ENCODE results near the gene TEKTIP1.
"Not testable (repeated sequence)": the region's sequence is repeated elsewhere in the genome, so short reads cannot be mapped to it uniquely, and the experiment has no call there.

TEKTIP1 gene

GRCh38 chr19:3523361-3524077 is 15.5 kb upstream of the TEKTIP1 start:
- no peak for DNase-seq (ENCODE audit: low spot score)

- no peak for DNase-seq (ENCODE audit: low spot score)
These were observed 14.7 kb upstream of the TEKTIP1 start for GRCh38 chr19:3524078-3524842.

- no peak for DNase-seq (ENCODE audit: low spot score)
These were observed 14.0 kb upstream of the TEKTIP1 start for GRCh38 chr19:3524904-3525451.

- DNase-seq (ENCODE audit: low spot score), result no peak
These were observed 12.3 kb upstream of the TEKTIP1 start for GRCh38 chr19:3526507-3527237.

DNA sequence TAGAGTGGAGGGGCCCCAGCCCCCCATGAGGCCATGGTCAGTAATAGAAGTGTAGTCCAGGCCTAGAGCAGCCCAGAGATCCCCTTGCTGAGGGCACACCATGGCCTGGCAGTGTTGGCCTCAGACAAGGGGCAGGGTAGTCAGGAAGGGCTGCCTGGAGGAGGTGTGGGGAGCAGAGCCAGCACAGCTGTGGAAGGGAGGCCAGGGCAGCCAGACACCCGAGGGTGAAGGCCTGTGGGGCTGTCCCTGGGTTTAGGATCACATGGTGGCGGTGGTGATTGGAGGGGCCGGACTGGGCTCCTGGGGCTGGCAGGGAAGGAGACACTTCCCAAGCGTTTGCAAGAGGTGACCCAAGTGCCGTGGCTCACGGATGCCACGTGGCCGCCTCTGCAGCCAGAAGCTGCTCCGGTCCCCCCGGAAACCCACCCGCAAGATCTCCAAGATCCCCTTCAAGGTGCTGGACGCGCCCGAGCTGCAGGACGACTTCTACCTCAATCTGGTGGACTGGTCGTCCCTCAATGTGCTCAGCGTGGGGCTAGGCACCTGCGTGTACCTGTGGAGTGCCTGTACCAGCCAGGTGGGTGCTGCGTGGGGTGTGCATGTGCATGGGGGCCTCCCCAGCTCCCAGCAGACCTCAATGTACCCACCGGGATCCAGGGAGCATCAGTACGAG is 11.6 kb upstream of the TEKTIP1 start:
- no peak for DNase-seq (ENCODE audit: low spot score)

DNA sequence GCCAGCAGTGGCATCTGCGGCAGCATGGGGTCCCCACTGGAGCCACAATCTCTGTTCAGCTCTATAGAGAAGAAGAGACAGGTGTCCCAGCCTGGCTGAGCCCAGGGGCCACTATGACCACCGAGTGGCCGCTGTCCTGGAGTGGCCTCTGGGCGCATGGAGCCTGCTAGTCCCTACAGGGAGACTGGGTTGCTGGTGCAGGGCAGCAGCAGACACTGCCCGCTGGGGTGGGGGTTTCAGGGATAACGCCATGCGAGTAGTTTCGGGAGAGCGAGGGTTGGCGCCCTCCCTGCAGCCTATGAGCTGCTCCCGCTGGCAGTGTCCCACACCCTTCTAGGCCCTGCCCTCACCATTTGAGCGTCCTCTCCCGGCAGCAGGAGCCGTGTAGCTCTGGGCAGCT is 10.9 kb upstream of the TEKTIP1 start:
- DNase-seq (ENCODE audit: low spot score), result no peak

DNA sequence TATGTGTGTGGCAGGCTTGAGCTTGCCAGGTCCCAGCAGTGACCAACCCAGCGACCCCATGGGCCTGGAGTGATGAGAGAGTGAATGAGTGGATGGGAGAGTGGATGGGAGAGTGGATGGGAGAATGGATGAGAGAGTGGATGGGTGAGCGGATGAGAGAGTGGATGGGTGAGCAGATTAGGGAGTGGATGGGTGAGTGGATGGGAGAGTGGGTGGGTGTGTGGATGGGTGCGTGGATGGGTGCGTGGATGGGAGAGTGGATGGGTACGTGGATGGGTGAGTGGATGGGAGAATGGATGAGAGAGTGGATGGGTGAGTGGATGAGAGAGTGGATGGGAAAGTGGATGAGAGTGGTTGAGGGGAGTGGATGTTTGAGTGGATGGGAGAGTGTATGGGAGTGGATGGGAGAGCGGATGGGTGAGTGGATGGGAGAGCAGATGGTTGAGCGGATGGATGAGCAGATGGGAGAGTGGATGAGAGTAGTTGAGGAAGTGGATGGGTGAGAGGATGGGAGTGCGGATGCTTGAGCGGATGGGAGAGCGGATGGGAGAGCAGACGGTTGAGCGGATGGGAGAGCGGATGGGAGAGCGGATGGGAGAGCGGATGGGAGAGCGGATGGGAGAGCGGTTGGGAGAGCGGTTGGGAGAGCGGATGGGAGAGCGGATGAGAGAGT is 10.3 kb upstream of the TEKTIP1 start:
- DNase-seq (ENCODE audit: low spot score), result no peak

GRCh38 chr19:3529299-3529698 is 9.7 kb upstream of the TEKTIP1 start:
- DNase-seq (ENCODE audit: low spot score), result not testable (repeated sequence)

GRCh38 chr19:3530389-3530788 is 8.6 kb upstream of the TEKTIP1 start:
- DNase-seq (ENCODE audit: low spot score), result no peak

GRCh38 chr19:3531716-3532115 is 7.3 kb upstream of the TEKTIP1 start:
- DNase-seq (ENCODE audit: low spot score), result no peak

DNA sequence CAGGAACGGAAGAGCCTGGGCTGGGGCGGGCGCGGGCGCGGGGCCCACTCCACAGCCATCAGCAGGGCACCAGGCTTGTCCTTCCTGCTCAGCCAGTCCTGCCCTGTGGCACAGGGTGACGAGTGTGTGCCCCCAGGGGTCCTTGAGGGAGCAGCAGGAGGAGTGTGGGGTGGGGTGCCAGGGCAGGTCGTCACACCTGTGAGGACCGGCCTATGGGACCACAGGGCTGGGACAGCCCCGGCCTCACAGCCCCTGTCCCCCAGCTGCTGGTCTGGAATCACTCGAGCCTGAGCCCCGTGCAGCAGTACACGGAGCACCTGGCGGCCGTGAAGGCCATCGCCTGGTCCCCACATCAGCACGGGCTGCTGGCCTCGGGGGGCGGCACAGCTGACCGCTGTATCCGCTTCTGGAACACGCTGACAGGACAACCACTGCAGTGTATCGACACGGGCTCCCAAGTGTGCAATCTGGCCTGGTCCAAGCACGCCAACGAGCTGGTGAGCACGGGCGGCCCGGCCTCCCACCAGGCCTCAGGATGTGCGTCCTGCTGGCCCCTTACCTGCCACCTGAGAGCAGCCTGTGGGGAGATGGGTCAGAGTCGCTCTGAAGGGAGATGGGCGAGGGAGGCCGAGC is 6.7 kb upstream of the TEKTIP1 start:
- no peak for DNase-seq (ENCODE audit: low spot score)

- DNase-seq (ENCODE audit: low spot score), result no peak
These were observed 5.9 kb upstream of the TEKTIP1 start for GRCh38 chr19:3533033-3533432.

DNA sequence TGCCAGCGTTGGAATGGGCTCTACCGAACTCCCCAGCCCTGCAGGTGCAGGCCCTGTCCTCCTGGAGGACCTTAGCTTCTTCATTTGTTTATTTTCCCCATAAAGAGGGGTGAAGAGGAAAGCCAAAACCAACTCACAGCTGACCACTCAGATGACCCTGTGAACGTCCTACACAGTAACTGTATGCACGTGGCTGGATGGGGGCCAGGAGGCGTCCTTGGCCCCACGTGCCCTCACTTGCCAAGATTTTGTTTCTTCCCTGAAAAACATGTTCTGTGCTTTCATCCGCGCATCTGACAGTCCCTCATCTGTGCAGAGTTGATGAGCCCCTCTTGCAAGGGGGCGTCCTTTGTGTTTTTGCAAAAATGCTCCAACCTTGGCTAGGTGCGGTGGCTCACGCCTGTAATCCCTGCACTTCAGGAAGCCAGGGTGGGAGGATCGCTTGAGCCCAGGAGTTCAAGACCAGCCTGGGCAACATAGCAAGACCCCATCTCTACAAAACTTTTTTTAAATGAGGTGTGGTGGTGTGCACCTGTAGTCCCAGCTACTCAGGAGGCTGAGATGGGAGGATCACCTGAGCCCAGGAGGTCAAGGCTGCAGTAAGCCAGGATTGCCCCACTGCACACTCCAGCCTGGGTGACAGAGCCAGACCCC is 5.3 kb upstream of the TEKTIP1 start:
- DNase-seq (ENCODE audit: low spot score), result no peak

GRCh38 chr19:3534375-3535234 is 4.4 kb upstream of the TEKTIP1 start:
- DNase-seq (ENCODE audit: low spot score), result no peak

DNA sequence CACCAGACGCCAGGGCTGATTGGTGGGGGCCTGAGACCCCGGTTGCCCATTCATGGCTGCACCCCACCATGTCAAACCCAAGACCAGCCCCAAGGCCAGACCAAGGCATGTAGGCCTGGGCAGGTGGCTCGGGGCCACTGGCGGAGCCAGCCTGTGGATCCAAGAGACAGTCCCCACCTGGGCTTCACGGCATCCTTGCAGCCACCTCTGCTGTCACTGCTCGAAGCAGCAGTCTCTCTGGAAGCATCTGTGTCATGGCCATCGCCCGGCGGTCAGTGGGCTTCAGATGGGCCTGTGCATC is 3.8 kb upstream of the TEKTIP1 start:
- DNase-seq (ENCODE audit: low spot score), result no peak

DNA sequence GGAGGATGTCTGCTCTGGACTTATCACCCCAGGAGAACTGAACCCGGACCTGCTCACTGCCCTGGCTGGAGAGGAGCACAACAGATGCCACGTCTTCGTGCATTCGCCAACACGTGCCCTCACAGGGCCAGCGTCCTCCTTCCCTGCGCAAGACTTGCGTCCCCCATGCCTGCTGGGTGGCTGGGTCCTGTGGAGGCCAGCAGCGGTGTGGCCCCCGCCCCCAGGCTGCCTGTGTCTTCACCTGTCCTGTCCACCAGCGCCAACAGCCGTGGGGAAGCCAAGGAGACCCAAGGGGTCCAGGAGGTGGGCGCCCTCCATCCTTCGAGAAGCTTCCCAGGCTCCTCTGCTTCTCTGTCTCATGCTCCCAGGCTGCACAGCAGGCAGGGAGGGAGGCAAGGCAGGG is 3.4 kb upstream of the TEKTIP1 start:
- no peak for DNase-seq (ENCODE audit: low spot score)

DNA sequence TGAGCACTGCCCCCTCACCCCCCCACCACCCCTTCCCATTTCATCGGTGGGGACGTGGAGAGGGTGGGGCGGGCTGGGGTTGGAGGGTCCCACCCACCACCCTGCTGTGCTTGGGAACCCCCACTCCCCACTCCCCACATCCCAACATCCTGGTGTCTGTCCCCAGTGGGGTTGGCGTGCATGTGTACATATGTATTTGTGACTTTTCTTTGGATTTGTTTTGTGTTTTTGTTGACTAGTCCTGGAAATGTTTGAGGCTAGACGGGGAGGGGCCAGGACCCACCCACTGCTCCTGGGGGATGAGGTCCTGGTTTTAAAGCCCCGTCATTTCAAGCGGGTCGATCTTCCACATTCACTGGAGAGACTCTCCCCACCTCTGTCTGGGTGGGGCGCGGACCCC is 3.0 kb upstream of the TEKTIP1 start:
- DNase-seq (ENCODE audit: low spot score), result no peak

- no peak for DNase-seq (ENCODE audit: low spot score)
These were observed 2.4 kb upstream of the TEKTIP1 start for GRCh38 chr19:3536429-3537100.

GRCh38 chr19:3537101-3537437 is 1.9 kb upstream of the TEKTIP1 start:
- no peak for DNase-seq (ENCODE audit: low spot score)

All from kidney capillary endothelial cell (primary cell).